ENCODE data around the gene PHYH. TPM values are rescaled to one million over a fixed set of nuclear protein-coding genes. Genes with fewer than 3 reads are reported as not detected.

Gene PHYH
- total and polyA plus RNA-seq, 8 donors, result 0.58 to 65.5 (median 20.0) TPM

DNA sequence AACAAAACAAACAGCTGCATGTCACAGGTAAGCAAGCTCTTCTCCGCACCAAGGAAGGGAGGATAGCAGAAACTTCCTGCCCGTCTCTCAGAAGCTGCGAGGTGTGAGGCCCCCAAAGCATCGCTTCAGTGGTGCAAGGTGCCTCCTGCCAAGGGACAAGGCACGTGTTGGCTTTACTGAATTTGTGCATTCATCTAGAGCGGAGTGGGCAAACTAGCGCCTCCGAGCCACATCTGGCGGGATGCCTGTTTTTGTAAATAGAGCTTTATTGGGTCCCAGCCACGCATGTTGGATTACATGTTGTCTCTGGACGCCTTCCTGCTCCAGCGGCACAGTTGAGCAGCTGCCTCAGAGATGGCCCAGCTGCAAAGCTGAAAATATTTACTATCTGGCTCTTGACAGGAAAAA, 27.7 kb downstream of the PHYH start:
- H3K27me3 ChIP-seq, result no peaks in the 10 kb centered on the region
- H3K27ac ChIP-seq, result peak overlapping the region in 2 of 5 donors; percentile 14 to 42
- 52 to 87% (median 67%) methylated on average over 10 to 12 of the region's 12 CpGs for WGBS, 5 donors
- no peaks in the 10 kb centered on the region for H3K36me3 ChIP-seq
- peak in 1 of 2 donors; percentile 80 for DNase-seq
- H3K4me3 ChIP-seq, result no peak overlapping the region
- H3K4me1 ChIP-seq, result peaks cover 0 to 21% (median 14%) of the 10 kb centered on the region in 4 donors
- intact Hi-C loops (cut with DNase I; ENCODE audit: low total_unique reads), result no loop called here
- TF ChIP-seq POLR2A (IDR thresholded peaks at IDR 0.05) (no peak), POLR2AphosphoS5 (IDR thresholded peaks at IDR 0.05) (no peak), EP300 (IDR thresholded peaks at IDR 0.05) (no peak)
- TF ChIP-seq, protein P1, sequence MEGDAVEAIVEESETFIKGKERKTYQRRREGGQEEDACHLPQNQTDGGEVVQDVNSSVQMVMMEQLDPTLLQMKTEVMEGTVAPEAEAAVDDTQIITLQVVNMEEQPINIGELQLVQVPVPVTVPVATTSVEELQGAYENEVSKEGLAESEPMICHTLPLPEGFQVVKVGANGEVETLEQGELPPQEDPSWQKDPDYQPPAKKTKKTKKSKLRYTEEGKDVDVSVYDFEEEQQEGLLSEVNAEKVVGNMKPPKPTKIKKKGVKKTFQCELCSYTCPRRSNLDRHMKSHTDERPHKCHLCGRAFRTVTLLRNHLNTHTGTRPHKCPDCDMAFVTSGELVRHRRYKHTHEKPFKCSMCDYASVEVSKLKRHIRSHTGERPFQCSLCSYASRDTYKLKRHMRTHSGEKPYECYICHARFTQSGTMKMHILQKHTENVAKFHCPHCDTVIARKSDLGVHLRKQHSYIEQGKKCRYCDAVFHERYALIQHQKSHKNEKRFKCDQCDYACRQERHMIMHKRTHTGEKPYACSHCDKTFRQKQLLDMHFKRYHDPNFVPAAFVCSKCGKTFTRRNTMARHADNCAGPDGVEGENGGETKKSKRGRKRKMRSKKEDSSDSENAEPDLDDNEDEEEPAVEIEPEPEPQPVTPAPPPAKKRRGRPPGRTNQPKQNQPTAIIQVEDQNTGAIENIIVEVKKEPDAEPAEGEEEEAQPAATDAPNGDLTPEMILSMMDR (IDR thresholded peaks at IDR 0.05), result no peak
- no peaks in the 10 kb centered on the region for H3K9me3 ChIP-seq

- Histone ChIP-seq H3K4me3 (no peak overlapping the region), H3K9me3 (no peaks in the 10 kb centered on the region), H3K27me3 (no peaks in the 10 kb centered on the region), H3K27ac (peak overlapping the region in 2 of 5 donors; percentile 14 to 42), H3K4me1 (peaks cover 0 to 21% (median 14%) of the 10 kb centered on the region in 4 donors), H3K36me3 (no peaks in the 10 kb centered on the region)
- 35 to 50% (median 36%) methylated on average over 12 to 14 of the region's 14 CpGs for WGBS, 5 donors
- TF ChIP-seq POLR2AphosphoS5 (IDR thresholded peaks at IDR 0.05), result no peak
- TF ChIP-seq, protein P1 (IDR thresholded peaks at IDR 0.05), result peak in 3 of 7 experiments; percentile 11 to 28 (median 17)
- intact Hi-C loops (cut with DNase I; ENCODE audit: low total_unique reads), result no loop called here
- peak; percentile 49 to 50 for DNase-seq
These were observed 28.2 kb downstream of the PHYH start for GRCh38 chr10:13271552-13272163.

DNA sequence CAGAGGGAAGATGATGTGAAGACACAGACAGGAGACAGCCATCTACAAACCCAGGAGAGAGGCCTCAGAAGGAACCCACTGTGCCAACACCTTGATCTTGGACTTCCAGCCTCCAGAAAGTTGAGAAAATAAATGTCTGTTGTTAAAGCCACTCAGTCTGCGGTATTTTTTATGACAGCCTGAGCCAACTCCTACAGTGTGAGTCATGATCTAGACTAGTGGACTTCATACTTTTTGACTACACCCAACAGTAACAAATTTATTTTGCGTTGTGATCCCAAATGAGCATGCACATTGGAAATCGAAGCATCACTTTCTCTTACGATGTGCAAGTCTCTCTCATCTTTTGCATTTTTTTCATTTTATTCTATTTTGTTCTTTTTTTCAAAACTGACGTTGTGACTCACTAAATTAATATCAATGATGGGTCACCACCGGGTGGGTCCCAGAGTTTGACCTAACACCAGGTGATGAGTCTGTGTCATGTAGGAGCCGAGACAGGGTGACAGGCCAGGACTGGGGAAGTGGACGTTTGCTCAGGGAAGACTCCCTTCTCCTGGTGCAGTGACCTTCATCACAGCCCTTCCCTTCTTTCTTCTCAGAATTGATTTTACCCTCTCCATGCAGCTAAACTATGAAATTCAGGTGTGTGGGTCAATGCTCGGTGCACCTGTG, 28.9 kb downstream of the PHYH start:
- Histone ChIP-seq H3K9me3 (no peaks in the 10 kb centered on the region), H3K27me3 (no peaks in the 10 kb centered on the region), H3K4me3 (no peak overlapping the region), H3K36me3 (no peaks in the 10 kb centered on the region), H3K27ac (peak overlapping the region in 1 of 5 donors; percentile 42), H3K4me1 (peaks cover 0 to 21% (median 14%) of the 10 kb centered on the region in 4 donors)
- peak in 1 of 2 donors; percentile 51 for DNase-seq
- TF ChIP-seq EP300 (IDR thresholded peaks at IDR 0.05) (no peak), POLR2A (IDR thresholded peaks at IDR 0.05) (no peak), POLR2AphosphoS5 (IDR thresholded peaks at IDR 0.05) (no peak)
- TF ChIP-seq, protein P1 (IDR thresholded peaks at IDR 0.05), result no peak
- intact Hi-C loops (cut with DNase I; ENCODE audit: low total_unique reads), result no loop called here
- WGBS, 5 donors, result 76 to 86% (median 81%) methylated on average over 9 of the region's 9 CpGs

GRCh38 chr10:13268841-13269240, 31.0 kb downstream of the PHYH start:
- Histone ChIP-seq H3K4me1 (peaks cover 0 to 21% (median 14%) of the 10 kb centered on the region in 4 donors), H3K4me3 (no peak overlapping the region), H3K36me3 (no peaks in the 10 kb centered on the region), H3K27ac (no peak overlapping the region), H3K9me3 (no peaks in the 10 kb centered on the region), H3K27me3 (no peaks in the 10 kb centered on the region)
- intact Hi-C loops (cut with DNase I; ENCODE audit: low total_unique reads), result no loop called here
- peak in 1 of 2 donors; percentile 31 for DNase-seq
- TF ChIP-seq EP300 (IDR thresholded peaks at IDR 0.05) (no peak), POLR2AphosphoS5 (IDR thresholded peaks at IDR 0.05) (no peak), POLR2A (IDR thresholded peaks at IDR 0.05) (no peak)
- TF ChIP-seq, protein P1 (IDR thresholded peaks at IDR 0.05), result no peak
- 17 to 61% (median 47%) methylated on average over 3 of the region's 3 CpGs for WGBS, 5 donors
